Right cardiac atrium (tissue), 5 donors: ENCODE data around the gene MAP4K2. TPM values are rescaled to one million over a fixed set of nuclear protein-coding genes. Genes with fewer than 3 reads are reported as not detected.
A peak's percentile ranks its signal among the peaks of the same experiment; 100 is the strongest.

Experiments
- ATAC-seq, 2 donors: fragments of 200-7000 bp; cut with Tn5 transposase; one replicate each; pipeline versions ENCODE4 v1.8.0 to v1.9.1; 2020; ENCODE audit warnings: moderate library complexity in 2 of 2, mild to moderate bottlenecking in 1 of 2
- DNase-seq, 3 donors: peaks; one replicate each; pipeline ENCODE4 v3.0.0-alpha.2; 2020
- H3K27ac ChIP-seq: one replicate; pipeline ENCODE4 v1.5.1; 2013; ENCODE audit warnings: mild to moderate bottlenecking, low read length, control low read depth, moderate library complexity
- H3K27me3 ChIP-seq: one replicate; pipeline ENCODE4 v1.6.1; 2013; ENCODE audit not compliant: control insufficient read depth, insufficient read depth
- H3K4me1 ChIP-seq: one replicate; pipeline ENCODE4 v1.6.1; 2013; ENCODE audit warnings: low read length; ENCODE audit not compliant: control insufficient read depth, insufficient read depth
- H3K4me3 ChIP-seq: one replicate; pipeline ENCODE4 v1.5.1; 2013; ENCODE audit warnings: low read length, control low read depth
- H3K9me3 ChIP-seq: one replicate; pipeline ENCODE4 v1.6.1; 2013; ENCODE audit warnings: low read length; ENCODE audit not compliant: control insufficient read depth
- WGBS: extraction: QIAGEN DNeasy Blood & Tissue Kit; methylation state at CpG from one replicate; pipeline ENCODE4 v1.1.7; 2013; 5-methylcytosine and 5-hydroxymethylcytosine counted together
- intact Hi-C, 4 donors: fragments of 100-400 bp; cut with DNase I; formaldehyde crosslinking; loops; one replicate each; pipeline versions ENCODE4 v1.11.0 to v1.14.0; 2022 to 2023
- polyA plus RNA-seq: library from polyadenylated mRNA; stranded (reverse); fragments of 200-250 nt; gene quantifications from one replicate; pipeline ENCODE4 v1.2.3, GENCODE V29; 2013
- total RNA-seq, 4 donors: library from RNA; stranded (reverse); fragmentation: NEBNext Ultra II Directional; extraction: Animal tissue kit (Norgen Biotek cat#: 25700); gene quantifications; one replicate each; pipeline ENCODE4 v1.2.1, GENCODE V29; 2021
- donor health status: healthy with polysubstance abuse.
- donor health status: DM: no; HTN: yes; CAD: no.
- donor health status: DM: no; HTN: no; CAD: no.
- donor health status: DM: no; HTN: yes; CAD: no; lungs with severe emphysema.
- donor health status: DM: yes; HTN: yes; CAD: no.

MAP4K2 gene
- total and polyA plus RNA-seq, 5 donors = 8.7 to 11.7 (median 11.0) TPM

DNA sequence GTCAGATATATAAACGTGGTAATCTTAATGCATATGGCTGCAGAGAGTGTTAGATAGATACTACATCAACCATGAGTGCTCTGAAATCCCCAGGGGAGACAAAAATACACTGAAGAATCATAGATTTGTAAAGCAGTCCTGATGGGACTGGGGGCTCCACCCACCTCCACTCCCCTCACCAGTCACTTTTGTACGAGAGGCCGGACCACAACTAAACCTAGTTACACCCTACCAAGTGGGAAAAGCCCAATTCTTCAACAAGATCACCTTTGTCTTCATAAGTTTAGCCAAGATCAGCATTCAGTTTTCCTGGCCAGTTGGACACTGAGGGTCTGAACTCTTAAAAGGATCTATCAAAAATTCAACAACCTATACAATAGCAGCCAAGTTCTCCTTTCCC is 26.1 kb downstream of the MAP4K2 start:
- no peak overlapping the region for H3K27ac ChIP-seq

DNA sequence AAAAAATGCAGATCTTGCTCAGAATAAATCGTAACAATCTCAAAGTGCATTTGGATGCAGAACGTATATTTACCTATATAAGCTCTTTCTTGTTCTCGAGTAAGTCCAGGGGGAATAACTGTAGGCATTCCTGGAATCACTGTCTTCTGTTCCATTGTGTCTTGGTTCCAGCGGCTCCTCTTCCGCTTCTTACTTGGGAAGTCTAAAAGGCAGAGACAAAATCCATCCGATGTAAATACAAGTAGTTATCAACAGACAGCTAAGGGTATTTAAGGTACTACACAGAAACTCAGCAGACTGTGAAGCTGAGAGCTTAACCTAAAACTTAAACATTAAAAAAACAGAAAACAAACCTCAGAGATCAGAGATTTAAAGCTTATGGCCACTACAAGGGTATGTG is 26.6 kb downstream of the MAP4K2 start:
- H3K9me3 ChIP-seq = no peaks in the 10 kb centered on the region
- H3K4me1 ChIP-seq = peaks cover 3% of the 10 kb centered on the region
- H3K27me3 ChIP-seq = no peaks in the 10 kb centered on the region
- 52% methylated on average over 6 of the region's 6 CpGs for WGBS
- H3K27ac ChIP-seq = no peak overlapping the region
- H3K4me3 ChIP-seq = peak overlapping the region; percentile 98
- intact Hi-C loops = no loop called here
- ATAC-seq = no peak
- DNase-seq = no peak

More for the DNA sequence above, 26.1 kb downstream of the MAP4K2 start:
- Histone ChIP-seq H3K4me1 (peaks cover 3% of the 10 kb centered on the region), H3K4me3 (peak overlapping the region; percentile 98), H3K9me3 (no peaks in the 10 kb centered on the region), H3K27me3 (no peaks in the 10 kb centered on the region)
- DNase-seq = peak in 2 of 3 donors; percentile 10 to 25
- ATAC-seq = no peak
- 11% methylated on average over 3 of the region's 3 CpGs for WGBS
- intact Hi-C loops = no loop called here

DNA sequence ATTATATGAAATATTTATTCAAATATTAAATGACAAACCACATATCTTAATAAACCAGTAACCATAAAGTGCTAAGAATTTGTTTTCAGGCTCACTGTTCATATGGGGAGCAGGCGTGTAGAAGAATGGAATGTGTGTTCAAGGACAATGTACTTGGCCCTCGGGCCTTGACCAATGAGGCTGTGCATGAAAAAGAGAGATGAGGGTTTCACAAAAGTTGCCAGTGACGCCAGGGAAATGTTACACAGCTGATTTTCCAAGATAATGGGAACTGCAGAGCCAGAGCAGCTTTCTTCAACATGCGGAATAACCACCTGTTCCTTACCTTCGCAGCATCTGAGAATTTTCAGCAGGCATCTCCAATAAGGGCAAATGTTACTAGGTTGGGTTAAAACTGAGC is 28.9 kb downstream of the MAP4K2 start:
- Histone ChIP-seq H3K4me3 (no peak overlapping the region), H3K27ac (no peak overlapping the region), H3K9me3 (no peaks in the 10 kb centered on the region), H3K4me1 (peaks cover 3% of the 10 kb centered on the region), H3K27me3 (no peaks in the 10 kb centered on the region)
- DNase-seq = no peak
- 65% methylated on average over 5 of the region's 5 CpGs for WGBS
- ATAC-seq = no peak
- intact Hi-C loops = no loop called here

DNA sequence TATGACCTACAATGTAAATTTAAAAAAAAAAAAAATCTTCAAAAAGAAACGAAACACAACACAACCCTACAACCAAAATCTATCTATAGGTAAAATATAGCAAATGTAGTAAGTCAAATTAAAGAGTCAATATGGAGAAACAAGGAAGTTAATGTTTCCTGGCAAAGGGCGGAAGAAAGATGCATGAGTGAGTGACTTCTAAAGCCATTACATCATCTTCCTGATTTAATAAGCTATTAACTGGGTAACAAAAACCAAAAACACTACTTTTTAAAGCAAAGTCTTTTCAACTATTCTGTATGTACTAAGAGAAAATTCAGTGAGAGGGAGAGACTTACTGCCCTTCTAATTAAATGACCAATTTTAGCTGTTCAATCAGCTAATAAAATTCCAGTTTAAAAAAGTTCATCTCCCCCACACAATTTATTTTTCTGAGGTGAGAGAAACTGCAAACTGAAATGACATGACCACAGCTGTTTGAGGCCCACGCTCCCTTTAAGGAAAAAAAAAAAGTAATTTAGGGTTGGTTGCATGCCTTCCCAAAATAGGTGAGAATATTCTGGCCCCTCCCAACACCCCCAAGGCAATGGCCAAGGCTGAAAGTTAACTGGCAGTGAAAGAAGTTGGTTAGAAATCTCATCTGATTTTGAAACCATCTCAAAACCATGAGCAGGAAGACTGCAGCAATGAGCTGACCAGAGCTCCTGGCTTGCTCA is 30.6 kb downstream of the MAP4K2 start:
- H3K27ac ChIP-seq = no peak overlapping the region
- ATAC-seq (no peak), DNase-seq (no peak)
- no peaks in the 10 kb centered on the region for H3K27me3 ChIP-seq
- intact Hi-C loops = no loop called here
- H3K4me3 ChIP-seq = no peak overlapping the region
- WGBS = 54% methylated on average over 3 of the region's 3 CpGs
- H3K9me3 ChIP-seq = no peaks in the 10 kb centered on the region
- peaks cover 3% of the 10 kb centered on the region for H3K4me1 ChIP-seq

DNA sequence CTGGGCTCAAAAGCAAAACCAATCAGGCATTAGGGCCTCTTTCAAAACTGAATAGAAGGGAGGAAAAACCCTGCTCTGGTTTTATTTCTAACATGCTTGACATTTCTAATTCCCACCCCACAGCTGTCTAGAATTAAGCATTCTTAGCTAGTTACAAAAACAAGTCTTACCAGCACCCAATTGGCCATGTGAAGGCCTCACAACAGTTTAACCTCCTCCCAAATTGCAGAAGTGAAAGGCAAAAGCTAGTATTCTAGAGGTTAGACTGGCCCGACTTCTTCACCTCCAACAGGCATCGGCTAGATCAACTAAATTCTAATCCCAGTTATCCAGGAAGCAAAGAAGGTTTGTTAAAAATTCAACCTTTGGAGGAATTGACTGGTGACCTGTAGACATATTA is 31.2 kb downstream of the MAP4K2 start:
- 72% methylated on average over 2 of the region's 2 CpGs for WGBS

DNA sequence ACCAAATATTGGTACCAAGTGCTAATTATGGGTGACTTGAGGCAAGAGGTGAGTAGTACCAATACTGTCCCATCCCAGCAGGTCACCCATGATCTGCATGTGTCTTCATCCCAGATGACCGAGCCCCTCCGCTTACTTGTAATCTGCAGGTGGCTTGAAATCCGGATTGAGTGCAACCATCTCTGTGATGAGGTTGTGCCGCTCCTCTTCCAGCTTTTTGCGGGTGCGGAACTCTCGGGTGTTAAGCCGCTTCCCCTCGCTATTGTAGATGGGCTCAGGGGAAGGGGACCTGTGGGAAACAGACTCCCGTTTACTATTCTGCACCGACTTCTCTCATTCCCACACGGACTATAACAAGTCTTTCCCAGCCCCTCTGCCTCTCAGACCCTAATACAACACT is 32.9 kb downstream of the MAP4K2 start:
- no peaks in the 10 kb centered on the region for H3K4me1 ChIP-seq
- no peaks in the 10 kb centered on the region for H3K9me3 ChIP-seq
- no peaks in the 10 kb centered on the region for H3K27me3 ChIP-seq
- intact Hi-C loops = no loop called here
- ATAC-seq = no peak
- 90% methylated on average over 12 of the region's 12 CpGs for WGBS
- no peak overlapping the region for H3K4me3 ChIP-seq
- no peak for DNase-seq
- H3K27ac ChIP-seq = no peak overlapping the region

More for the DNA sequence above, 31.2 kb downstream of the MAP4K2 start:
- DNase-seq = no peak
- peaks cover 3% of the 10 kb centered on the region for H3K4me1 ChIP-seq
- H3K27ac ChIP-seq = no peak overlapping the region
- intact Hi-C loops = no loop called here
- H3K4me3 ChIP-seq = no peak overlapping the region
- ATAC-seq = no peak
- H3K27me3 ChIP-seq = no peaks in the 10 kb centered on the region
- H3K9me3 ChIP-seq = no peaks in the 10 kb centered on the region

DNA sequence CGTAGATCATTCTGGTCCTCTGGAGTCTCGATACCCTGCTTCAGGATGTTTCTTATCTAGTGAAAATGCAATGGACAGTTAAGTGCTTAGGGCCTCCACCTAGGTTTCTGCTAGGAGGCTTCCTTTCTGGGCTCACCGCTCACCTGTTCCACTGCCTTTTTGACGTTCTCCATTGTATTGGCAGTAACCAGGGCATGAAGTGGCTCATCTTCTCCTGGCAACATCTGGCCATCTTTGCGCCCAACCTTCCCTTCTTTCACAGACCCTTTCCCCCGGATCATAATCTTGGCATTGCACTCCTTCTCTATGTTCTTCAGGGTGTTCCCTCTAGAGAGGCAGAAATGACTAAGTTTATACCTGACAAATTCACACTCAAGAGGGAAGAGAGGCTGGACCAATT is 33.7 kb downstream of the MAP4K2 start:
- WGBS = 88% methylated on average over 6 of the region's 6 CpGs
- DNase-seq (peak in 1 of 3 donors; percentile 4), ATAC-seq (no peak)
- intact Hi-C loops = no loop called here
- no peaks in the 10 kb centered on the region for H3K4me1 ChIP-seq
- no peak overlapping the region for H3K4me3 ChIP-seq
- no peaks in the 10 kb centered on the region for H3K27me3 ChIP-seq
- H3K9me3 ChIP-seq = no peaks in the 10 kb centered on the region
- H3K27ac ChIP-seq = no peak overlapping the region

DNA sequence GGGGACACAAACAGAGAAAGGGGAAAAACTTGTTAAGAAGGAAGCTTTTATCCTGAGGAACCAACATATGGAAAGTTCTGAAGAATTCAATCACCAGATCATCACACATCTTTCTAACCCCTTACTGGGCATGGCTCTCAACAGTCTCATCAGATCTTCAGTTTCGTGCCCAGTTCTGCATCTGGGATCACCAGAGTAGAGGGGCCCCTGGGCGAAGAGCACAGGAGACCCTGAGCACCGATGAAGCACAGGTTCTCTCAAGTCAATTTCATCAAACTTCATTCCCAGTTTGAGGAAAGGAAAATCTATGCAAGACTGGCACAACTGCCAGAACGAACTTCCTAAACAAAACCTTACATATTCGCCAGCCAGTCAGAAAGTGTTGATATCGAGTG is 34.7 kb downstream of the MAP4K2 start:
- H3K4me3 ChIP-seq = no peak overlapping the region
- H3K27ac ChIP-seq = no peak overlapping the region
- DNase-seq (peak in 1 of 3 donors; percentile 9), ATAC-seq (no peak)
- H3K4me1 ChIP-seq = peaks cover 6% of the 10 kb centered on the region
- 87% methylated on average over 6 of the region's 6 CpGs for WGBS
- no peaks in the 10 kb centered on the region for H3K27me3 ChIP-seq
- H3K9me3 ChIP-seq = no peaks in the 10 kb centered on the region
- intact Hi-C loops = no loop called here

DNA sequence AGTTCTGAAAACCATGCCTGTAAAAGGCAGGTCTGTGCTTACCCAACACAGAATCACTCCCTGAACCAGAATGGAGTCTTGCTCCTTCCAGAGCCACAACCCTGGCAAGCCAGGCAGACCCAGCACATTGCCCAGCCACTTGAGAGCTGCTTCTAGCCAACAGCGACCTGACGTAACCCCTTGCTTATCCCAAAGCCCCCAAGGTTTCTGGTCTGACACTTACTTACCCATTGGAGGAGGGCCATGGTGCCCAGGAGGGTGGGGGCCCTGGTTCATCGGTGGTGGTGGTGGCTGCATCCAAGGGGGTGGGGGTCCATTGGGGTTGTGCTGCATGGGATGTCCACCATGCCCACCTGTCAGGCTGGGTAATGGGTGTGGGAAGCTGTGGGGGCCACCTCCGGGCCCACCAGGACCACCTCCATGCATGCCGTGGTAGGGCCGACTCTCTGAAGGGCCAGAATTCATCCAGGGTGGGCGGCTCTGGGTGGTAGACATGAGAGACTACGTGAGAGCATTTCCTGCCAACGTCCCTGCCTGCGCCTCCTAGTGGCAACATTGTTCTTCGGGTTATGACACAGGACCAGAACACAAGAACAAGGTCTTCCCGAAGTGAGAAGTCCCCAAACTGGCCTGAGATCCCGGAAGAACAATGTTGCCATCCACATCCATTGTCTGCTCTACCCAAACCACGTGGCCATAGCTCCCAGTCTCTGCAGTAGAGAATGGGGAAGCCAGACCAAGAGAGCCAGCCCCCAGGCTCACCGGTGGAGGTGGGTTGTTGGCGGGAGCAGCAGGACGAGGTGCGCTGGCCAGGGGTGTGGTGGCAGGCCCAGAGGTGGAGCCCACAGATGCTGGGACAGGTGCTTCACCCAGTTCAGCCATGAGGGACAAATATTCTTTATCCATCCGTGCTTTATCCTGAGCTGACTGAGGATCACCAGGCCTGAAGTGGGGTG is 35.4 kb downstream of the MAP4K2 start:
- ATAC-seq (peak in 1 of 2 donors; percentile 9), DNase-seq (peak; percentile 73 to 87 (median 83))
- WGBS = 50% methylated on average over 19 of the region's 19 CpGs
- intact Hi-C loops = no loop called here
- H3K27me3 ChIP-seq = no peaks in the 10 kb centered on the region
- no peaks in the 10 kb centered on the region for H3K9me3 ChIP-seq
- H3K4me1 ChIP-seq = peaks cover 8% of the 10 kb centered on the region
- H3K4me3 ChIP-seq = no peak overlapping the region
- peak overlapping the region; percentile 3 for H3K27ac ChIP-seq

DNA sequence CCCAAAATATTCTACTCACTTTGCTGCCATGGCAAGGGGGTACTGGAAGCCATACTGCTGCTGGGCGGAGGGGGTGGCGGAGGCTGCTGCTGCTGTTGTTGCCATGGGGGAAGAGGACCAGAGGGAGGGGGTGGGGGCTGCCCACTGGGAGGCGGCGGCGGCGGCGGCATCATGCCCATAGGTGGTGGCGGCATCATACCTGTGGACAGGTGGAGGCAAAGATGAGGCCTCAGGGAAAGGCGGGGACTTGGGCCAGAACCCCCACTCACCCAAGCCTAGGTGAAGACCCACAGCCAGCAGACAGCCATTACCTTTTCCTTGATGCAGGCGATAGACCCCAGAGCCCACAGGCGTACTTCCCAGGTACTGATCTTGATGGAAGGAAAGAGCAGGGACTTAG is 36.1 kb downstream of the MAP4K2 start:
- intact Hi-C loops = no loop called here
- ATAC-seq (no peak), DNase-seq (peak; percentile 17 to 58 (median 45))
- Histone ChIP-seq H3K27me3 (no peaks in the 10 kb centered on the region), H3K4me3 (no peak overlapping the region), H3K4me1 (peaks cover 8% of the 10 kb centered on the region), H3K9me3 (no peaks in the 10 kb centered on the region), H3K27ac (no peak overlapping the region)
- WGBS = 95% methylated on average over 11 of the region's 11 CpGs
